Chondrocyte (in vitro differentiated cells): ENCODE results near the gene SCRN1. TPM values are rescaled to one million over a fixed set of nuclear protein-coding genes. Genes with fewer than 3 reads are reported as not detected.
"Not testable (repeated sequence)": the region's sequence is repeated elsewhere in the genome, so short reads cannot be mapped to it uniquely, and the experiment has no call there.

Experiments used
- DNase-seq: peaks from one replicate; pipeline ENCODE4 v3.0.0; 2021; ENCODE audit warnings: mixed read lengths, low spot score
- H3K27ac Mint-ChIP-seq: one replicate; pipeline ENCODE4 v1.8.0; 2021; ENCODE audit warnings: mild to moderate bottlenecking, moderate library complexity, mixed read lengths; ENCODE audit not compliant: unreplicated experiment
- H3K27me3 Mint-ChIP-seq: 2 replicates; pipeline ENCODE4 v1.8.0; 2021; ENCODE audit warnings: low read depth, mixed read lengths
- H3K36me3 Mint-ChIP-seq: 2 replicates; pipeline ENCODE4 v1.8.0; 2021; ENCODE audit warnings: low read depth, mixed read lengths
- H3K4me1 Mint-ChIP-seq: 2 replicates; pipeline ENCODE4 v1.8.0; 2021; ENCODE audit warnings: low read depth, mild to moderate bottlenecking, mixed read lengths
- H3K4me3 Mint-ChIP-seq: one replicate; pipeline ENCODE4 v1.8.0; 2021; ENCODE audit warnings: mild to moderate bottlenecking, moderate library complexity, mixed read lengths; ENCODE audit not compliant: unreplicated experiment
- H3K9me3 Mint-ChIP-seq: 2 replicates; pipeline ENCODE4 v1.8.0; 2021; ENCODE audit warnings: low read depth, mixed read lengths
- total RNA-seq: library from RNA; stranded (reverse); gene quantifications from 3 replicates; pipeline ENCODE4 v1.2.1, GENCODE V29; 2021
- TF ChIP-seq, protein P1 (sequence below): fragments of 200-600 bp; sonication (generic); IDR thresholded peaks from 2 replicates; pipeline ENCODE4 v1.5.0; 2021; ENCODE audit warnings: antibody characterized with exemption, mild to moderate bottlenecking, moderate library complexity

SCRN1 gene
- total RNA-seq, 1 donor from 2014 or later, result 129 TPM

DNA sequence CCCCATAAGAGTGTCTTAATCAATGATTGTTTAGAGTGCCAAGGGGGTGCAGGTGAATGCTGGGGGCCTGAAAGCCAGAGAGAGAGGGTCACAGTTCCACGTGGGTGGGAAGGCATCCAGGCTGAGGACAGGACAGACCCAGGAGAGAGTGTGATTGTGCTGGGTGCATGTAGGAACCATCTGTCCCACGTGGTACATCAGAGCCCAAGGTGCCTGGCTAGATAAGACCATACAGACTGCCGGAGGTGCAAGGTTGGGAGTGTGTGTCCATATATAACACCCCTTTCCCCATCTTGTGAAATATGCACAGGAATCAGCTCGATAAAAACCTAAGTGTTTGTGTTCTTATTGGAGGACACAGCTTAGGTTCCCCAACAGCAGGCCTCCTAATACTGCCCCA lies 97.8 kb downstream of the SCRN1 start:
- Mint-ChIP-seq H3K36me3 (peaks cover under 1% of the 10 kb centered on the region), H3K4me3 (no peak overlapping the region), H3K27me3 (peaks cover 3% of the 10 kb centered on the region), H3K9me3 (peaks cover 1% of the 10 kb centered on the region), H3K27ac (no peak overlapping the region), H3K4me1 (no peaks in the 10 kb centered on the region)
- TF ChIP-seq, protein P1, sequence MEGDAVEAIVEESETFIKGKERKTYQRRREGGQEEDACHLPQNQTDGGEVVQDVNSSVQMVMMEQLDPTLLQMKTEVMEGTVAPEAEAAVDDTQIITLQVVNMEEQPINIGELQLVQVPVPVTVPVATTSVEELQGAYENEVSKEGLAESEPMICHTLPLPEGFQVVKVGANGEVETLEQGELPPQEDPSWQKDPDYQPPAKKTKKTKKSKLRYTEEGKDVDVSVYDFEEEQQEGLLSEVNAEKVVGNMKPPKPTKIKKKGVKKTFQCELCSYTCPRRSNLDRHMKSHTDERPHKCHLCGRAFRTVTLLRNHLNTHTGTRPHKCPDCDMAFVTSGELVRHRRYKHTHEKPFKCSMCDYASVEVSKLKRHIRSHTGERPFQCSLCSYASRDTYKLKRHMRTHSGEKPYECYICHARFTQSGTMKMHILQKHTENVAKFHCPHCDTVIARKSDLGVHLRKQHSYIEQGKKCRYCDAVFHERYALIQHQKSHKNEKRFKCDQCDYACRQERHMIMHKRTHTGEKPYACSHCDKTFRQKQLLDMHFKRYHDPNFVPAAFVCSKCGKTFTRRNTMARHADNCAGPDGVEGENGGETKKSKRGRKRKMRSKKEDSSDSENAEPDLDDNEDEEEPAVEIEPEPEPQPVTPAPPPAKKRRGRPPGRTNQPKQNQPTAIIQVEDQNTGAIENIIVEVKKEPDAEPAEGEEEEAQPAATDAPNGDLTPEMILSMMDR, result no peak
- no peak for DNase-seq

DNA sequence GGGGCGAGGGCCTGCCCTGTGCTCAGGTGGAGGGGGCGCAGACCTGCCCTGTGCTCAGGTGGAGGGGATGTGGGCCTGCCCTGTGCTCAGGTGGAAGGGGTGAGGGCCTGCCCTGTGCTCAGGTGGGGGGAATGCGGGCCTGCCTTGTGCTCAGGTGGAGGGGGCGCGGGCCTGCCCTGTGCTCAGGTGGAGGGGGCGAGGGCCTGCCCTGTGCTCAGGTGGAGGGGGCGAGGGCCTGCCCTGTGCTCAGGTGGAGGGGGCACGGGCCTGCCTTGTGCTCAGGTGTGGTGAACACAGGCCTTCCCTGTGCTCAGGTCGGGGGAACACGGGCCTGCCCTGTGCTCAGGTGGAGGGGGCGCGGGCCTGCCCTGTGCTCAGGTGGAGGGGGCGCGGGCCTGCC lies 98.8 kb downstream of the SCRN1 start:
- not testable (repeated sequence) for H3K36me3 Mint-ChIP-seq, H3K4me3 Mint-ChIP-seq, DNase-seq, H3K9me3 Mint-ChIP-seq, H3K27ac Mint-ChIP-seq, H3K27me3 Mint-ChIP-seq, H3K4me1 Mint-ChIP-seq

DNA sequence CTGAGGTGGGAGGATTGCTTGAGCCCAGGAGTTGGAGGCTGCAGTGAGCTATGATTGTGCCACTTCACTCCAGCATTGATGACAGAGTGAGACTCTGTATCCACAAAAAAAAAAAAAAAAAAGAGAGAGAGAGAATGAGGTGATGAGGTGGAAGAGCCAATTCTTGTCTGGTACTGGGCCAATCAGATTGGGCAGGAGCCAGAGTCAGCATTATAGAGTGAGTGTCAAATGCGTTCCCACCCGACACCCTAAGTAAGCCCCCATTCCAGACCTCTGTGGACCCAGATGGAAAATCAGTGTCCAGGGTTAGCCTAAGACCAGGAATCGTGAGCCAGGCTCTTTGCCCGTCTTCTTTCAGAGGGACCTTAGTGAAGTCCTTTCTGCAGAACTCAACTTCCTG lies 99.3 kb downstream of the SCRN1 start:
- no peaks in the 10 kb centered on the region for H3K36me3 Mint-ChIP-seq

DNA sequence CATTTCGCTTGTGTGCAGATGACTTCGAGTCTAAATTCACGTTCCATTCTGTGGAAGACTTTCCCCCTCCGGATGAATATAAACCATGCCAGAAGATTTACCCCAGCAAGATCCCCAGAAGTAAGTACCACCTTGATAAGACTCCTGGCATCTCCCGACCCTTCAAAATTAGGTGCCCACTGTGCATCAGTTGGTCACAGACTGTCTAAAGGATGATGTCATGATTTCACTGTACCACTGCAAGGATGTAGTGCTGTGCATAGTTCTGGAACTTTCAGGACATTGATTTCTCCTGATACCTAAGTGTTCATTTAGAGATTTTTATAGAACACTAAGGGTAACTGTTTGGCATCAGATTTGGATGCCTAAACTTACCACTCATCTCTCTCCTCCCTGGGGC lies 100.3 kb downstream of the SCRN1 start:
- TF ChIP-seq, protein P1, result no peak
- H3K9me3 Mint-ChIP-seq, result no peaks in the 10 kb centered on the region
- H3K36me3 Mint-ChIP-seq, result no peaks in the 10 kb centered on the region
- DNase-seq, result no peak
- no peaks in the 10 kb centered on the region for H3K4me1 Mint-ChIP-seq
- no peak overlapping the region for H3K27ac Mint-ChIP-seq
- no peak overlapping the region for H3K4me3 Mint-ChIP-seq
- peaks cover 6% of the 10 kb centered on the region for H3K27me3 Mint-ChIP-seq

More for the DNA sequence above, 99.3 kb downstream of the SCRN1 start:
- Mint-ChIP-seq H3K27ac (no peak overlapping the region), H3K9me3 (no peaks in the 10 kb centered on the region), H3K4me1 (no peaks in the 10 kb centered on the region), H3K4me3 (no peak overlapping the region), H3K27me3 (peaks cover 4% of the 10 kb centered on the region)
- TF ChIP-seq, protein P1, result no peak
- DNase-seq, result no peak

DNA sequence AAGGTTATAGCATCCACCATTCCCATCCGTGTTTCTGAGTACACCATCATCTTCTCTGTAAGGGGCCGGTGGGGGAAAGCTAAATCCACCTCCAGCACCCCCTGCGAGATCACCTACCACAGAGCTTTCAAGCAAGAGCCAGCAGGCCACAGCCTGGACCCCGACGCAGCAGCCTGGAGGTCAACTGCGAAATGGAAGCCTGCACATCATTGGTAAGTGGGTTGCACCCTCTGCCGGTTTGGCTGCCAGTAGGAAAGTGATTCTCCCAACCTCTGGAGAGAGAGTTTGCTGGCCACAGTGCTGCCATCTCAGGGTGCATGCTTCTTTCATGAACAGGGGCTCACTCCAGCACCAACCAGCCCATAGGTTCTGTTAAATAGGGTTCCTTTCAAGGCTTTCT lies 101.6 kb downstream of the SCRN1 start:
- Mint-ChIP-seq H3K27ac (no peak overlapping the region), H3K27me3 (peaks cover 9% of the 10 kb centered on the region), H3K4me1 (no peaks in the 10 kb centered on the region), H3K9me3 (no peaks in the 10 kb centered on the region), H3K36me3 (no peaks in the 10 kb centered on the region), H3K4me3 (no peak overlapping the region)
- no peak for DNase-seq
- TF ChIP-seq, protein P1, result no peak

DNA sequence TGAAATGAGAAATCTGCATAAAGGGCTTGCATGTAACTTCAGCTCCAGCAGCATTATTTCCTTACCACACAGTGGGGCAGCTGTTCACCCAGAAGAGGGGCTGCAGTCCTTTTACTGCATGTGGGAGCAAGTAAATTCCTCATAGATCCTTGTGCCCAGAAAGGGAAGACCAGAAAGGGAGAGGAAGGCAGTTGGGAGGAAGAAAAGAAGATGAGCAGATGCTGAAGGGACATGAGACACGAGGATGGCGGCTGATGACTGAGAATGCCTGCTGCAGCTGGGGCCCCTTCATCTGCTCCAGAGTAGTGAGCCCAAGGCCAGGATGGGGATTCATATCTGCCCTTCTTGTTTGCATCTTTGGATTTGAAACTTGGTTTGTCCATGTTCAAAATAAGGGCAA lies 102.8 kb downstream of the SCRN1 start:
- H3K9me3 Mint-ChIP-seq, result no peaks in the 10 kb centered on the region
- TF ChIP-seq, protein P1, result no peak
- no peaks in the 10 kb centered on the region for H3K4me1 Mint-ChIP-seq
- H3K4me3 Mint-ChIP-seq, result no peak overlapping the region
- no peak overlapping the region for H3K27ac Mint-ChIP-seq
- H3K36me3 Mint-ChIP-seq, result no peaks in the 10 kb centered on the region
- DNase-seq, result no peak
- H3K27me3 Mint-ChIP-seq, result peaks cover 11% of the 10 kb centered on the region
